HG02798 (cell line): ENCODE data around the gene SLC27A5.
A peak's percentile ranks its signal among the peaks of the same experiment; 100 is the strongest.
"Not testable (repeated sequence)": the region's sequence is repeated elsewhere in the genome, so short reads cannot be mapped to it uniquely, and the experiment has no call there.

ENCODE experiments used
- ATAC-seq: cut with Tn5 transposase; IDR thresholded peaks from one replicate; pipeline ENCODE4 v1.9.1; 2021; ENCODE audit warnings: mild to moderate bottlenecking; ENCODE audit not compliant: unreplicated experiment, poor library complexity

The SLC27A5 gene

GRCh38 chr19:58499021-58499927 is 12.5 kb downstream of the SLC27A5 start:
- ATAC-seq: peak; percentile 91

DNA sequence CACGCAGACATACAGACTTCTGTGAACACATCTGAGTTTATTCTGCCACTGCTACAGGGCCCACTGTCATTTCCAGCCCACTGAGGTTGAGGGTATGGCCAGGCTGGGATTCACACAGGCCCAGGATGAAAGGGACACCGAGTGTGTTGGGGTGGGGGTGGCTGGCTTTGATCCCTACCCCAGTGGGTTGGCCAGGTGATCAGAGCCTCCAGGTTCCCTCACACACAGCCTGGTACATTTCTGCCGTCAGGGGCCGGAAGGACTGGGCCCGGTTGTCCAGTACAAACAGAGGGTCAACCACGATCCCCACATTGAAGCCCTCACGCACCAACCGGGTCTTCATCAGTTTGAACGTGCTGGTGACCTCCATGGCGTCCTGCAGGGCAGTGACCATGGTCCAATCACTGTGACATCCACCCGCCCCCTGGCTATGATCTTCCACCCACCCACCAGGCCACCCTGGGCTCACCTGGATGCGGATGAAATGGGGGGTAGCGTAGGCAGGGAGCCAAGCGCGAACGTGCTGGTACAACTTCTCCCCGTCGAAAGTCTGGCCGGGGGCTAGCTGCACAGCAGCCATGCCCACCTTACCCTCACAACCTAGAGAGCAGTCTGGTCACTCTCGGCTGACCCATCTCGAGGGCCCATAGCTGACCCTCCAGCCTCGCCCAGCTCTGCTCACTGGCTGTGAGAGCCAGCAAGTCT is 13.3 kb downstream of the SLC27A5 start:
- ATAC-seq: no peak

DNA sequence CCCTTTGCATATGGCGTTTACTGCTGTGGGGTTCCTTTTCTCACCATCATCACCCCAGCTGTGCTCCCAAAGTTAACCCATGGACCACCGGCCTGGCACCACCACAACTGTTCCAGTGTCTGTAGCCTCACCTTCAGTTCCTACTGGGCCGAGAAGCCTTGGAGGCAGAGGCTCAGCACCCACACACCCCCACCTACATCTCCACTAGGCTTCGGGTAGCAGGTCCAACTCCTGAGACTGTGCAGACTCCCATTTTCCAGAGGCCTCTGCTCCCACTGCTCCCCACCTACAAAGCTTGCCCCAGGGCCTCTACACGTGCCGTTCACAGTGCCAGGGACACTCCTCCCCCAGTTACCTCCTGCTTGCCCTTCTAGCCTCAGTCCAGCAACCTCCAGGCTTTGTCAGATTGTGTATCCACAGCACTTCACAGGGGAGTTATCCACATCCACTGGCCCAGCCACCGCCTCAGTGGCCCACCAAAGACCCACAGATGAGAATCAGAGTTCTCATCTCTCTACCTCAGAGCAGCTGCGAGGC is 14.1 kb downstream of the SLC27A5 start:
- ATAC-seq: no peak

DNA sequence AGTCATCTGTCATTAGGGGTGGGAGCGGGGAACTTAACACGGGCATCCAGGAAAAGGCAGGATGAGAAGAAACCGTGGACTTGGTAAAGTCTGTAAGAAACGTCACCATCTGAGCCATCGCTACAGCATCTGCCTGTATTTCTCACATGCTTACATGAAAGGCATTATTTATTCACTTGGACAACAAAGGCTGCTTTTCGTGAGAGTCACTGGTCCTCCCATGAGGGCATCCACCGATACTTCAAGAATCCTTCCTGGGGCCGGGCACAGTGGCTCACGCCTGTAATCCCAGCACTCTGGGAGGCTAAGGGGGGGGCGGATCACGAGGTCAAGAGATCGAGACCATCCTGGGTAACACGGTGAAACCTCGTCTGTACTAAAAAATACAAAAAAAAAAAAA is 19.5 kb downstream of the SLC27A5 start:
- no peak for ATAC-seq

GRCh38 chr19:58491393-58491792 is 20.4 kb downstream of the SLC27A5 start:
- no peak for ATAC-seq

GRCh38 chr19:58484349-58484748 is 27.4 kb downstream of the SLC27A5 start:
- not testable (repeated sequence) for ATAC-seq

GRCh38 chr19:58483776-58484175 is 28.0 kb downstream of the SLC27A5 start:
- no peak for ATAC-seq

DNA sequence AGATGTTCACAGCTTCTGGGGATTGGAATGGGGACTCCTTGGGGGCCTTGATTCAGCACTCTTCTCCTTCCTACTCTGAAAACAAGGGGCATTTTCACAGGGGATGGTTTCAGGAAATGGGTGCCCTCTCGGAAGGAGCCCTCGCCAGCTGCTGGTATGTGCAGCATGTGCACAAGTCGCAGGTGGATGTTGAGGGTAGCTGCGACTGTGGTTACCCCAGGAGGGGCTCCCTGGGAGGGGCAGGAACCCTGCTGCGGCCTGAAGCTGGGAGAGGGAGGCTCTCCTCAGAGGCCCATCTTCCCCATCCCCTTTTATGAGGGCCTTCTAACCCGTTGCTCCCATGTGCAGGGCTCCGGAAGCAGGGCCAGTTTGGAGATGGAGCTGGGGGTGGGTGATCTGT is 29.4 kb downstream of the SLC27A5 start:
- ATAC-seq: no peak

DNA sequence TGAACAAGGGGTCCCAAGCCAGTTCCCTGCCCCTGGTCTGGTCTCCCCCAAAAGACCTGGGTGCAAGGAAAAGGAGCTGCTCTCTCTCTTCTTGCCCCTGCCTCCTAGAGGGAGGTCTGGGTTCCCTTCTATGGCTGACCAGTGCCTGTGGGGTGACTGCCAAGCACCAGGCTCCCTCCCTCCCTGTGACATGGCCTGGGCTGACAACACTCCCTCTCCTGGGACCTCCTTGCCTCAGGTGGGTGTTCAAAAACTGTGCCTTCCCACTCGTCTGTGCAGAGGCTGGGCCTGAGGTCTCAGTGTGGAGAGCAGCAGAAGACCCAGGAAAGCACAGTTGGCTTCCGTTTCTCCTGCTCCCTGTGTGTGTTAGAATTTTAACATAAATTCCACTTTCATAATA is 31.0 kb downstream of the SLC27A5 start:
- ATAC-seq: no peak

GRCh38 chr19:58480481-58480830 is 31.3 kb downstream of the SLC27A5 start:
- ATAC-seq: no peak

DNA sequence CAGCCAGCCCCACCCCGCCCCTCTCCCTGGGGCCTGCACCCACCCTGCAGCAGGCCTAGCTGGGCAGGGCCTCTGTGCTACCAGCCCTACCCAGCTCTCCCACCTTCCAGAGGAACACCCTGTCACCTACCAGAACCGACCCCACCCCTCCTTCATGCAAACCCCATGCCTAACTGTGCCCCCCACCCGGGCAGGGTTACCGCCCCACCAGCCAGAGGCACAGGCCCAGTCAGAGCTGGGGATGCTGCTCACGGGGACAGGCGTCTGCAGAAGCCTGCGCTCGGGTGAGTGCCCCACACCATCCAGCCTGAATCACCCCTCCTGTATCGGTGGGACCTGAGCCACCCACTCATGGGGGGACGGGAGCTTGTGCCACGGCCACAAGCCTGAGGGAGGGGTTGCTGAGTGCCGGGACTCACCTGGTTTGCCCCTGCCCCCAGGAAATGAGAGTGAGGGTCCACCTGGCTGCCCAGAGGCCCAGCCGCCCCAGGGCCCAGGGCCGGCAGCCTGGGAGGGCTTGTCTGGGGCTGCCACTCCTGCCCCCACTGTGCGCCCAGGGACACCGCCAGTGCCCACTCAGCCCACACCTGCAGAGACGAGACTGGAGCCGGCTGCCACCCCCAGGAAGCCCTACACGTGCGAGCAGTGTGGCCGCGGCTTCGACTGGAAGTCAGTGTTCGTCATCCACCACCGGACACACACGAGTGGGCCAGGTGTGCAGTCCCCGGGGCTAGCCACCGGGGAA is 31.9 kb downstream of the SLC27A5 start:
- no peak for ATAC-seq

GRCh38 chr19:58479303-58479702 is 32.5 kb downstream of the SLC27A5 start:
- ATAC-seq: no peak

DNA sequence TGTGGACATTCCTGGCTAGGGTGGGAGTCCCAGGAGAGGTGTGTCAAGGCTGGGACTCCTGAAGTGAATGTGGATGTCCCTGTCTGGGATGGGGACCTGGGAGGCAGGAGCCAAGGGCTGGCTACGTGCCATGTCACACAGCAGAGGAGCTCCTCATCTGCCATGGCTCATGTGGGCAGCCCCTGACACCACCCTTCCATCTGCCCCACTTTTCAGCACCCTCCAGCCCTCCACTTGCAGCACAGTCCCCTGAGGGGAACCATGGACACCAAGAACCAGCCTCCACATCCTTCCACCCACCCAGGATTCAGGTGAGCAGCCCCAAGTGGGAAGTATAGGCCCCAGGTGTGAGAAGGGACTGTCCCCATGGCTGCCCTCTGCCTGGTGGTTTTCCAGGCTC is 33.9 kb downstream of the SLC27A5 start:
- no peak for ATAC-seq

GRCh38 chr19:58477130-58477529 is 34.7 kb downstream of the SLC27A5 start:
- ATAC-seq: no peak

- ATAC-seq: no peak
Measured at GRCh38 chr19:58476498-58477015, 35.2 kb downstream of the SLC27A5 start.

GRCh38 chr19:58475714-58476497 is 35.9 kb downstream of the SLC27A5 start, which contains the start of gene ZNF446:
Gene ZNF446 (plus strand): TSS chr19:58476352. CDS start chr19:58477219, 867 bp downstream.
- peak; percentile 86 for ATAC-seq

GRCh38 chr19:58474997-58475713 is 36.6 kb downstream of the SLC27A5 start:
- no peak for ATAC-seq

- no peak for ATAC-seq
Measured at GRCh38 chr19:58474291-58474996, 37.3 kb downstream of the SLC27A5 start.
